Measurements from ENCODE around the gene KRTAP5-9.
"Not testable (repeated sequence)": the region's sequence is repeated elsewhere in the genome, so short reads cannot be mapped to it uniquely, and the experiment has no call there.

KRTAP5-9 gene

GRCh38 chr11:71563406-71563805 is 15.2 kb downstream of the KRTAP5-9 start:
- no peak for FAIRE-seq

- FAIRE-seq: no peak
Observed at GRCh38 chr11:71564430-71564829, 16.2 kb downstream of the KRTAP5-9 start.

GRCh38 chr11:71565263-71565662 is 17.0 kb downstream of the KRTAP5-9 start, which contains the start of gene KRTAP5-10:
Gene KRTAP5-10, plus strand, starts transcription at chr11:71565563. Its CDS starts 25 bp downstream, at chr11:71565588.
- no peak for FAIRE-seq

GRCh38 chr11:71566081-71566620 is 17.9 kb downstream of the KRTAP5-9 start:
- FAIRE-seq: no peak

GRCh38 chr11:71566626-71567599 is 18.7 kb downstream of the KRTAP5-9 start:
- not testable (repeated sequence) for FAIRE-seq

- not testable (repeated sequence) for FAIRE-seq
Observed at GRCh38 chr11:71567633-71568032, 19.4 kb downstream of the KRTAP5-9 start.

- no peak for FAIRE-seq
Observed at GRCh38 chr11:71568704-71569349, 20.6 kb downstream of the KRTAP5-9 start.

- FAIRE-seq: not testable (repeated sequence)
Observed at GRCh38 chr11:71571101-71571850, 23.1 kb downstream of the KRTAP5-9 start.

- no peak for FAIRE-seq
Observed at GRCh38 chr11:71572811-71573210, 24.6 kb downstream of the KRTAP5-9 start.

- no peak for FAIRE-seq
Observed at GRCh38 chr11:71574418-71574817, 26.2 kb downstream of the KRTAP5-9 start.

GRCh38 chr11:71575723-71576424 is 27.7 kb downstream of the KRTAP5-9 start:
- no peak for FAIRE-seq

- not testable (repeated sequence) for FAIRE-seq
Observed at GRCh38 chr11:71576688-71577465, 28.7 kb downstream of the KRTAP5-9 start.

- FAIRE-seq: no peak
Observed at GRCh38 chr11:71577469-71578004, 29.3 kb downstream of the KRTAP5-9 start.

- not testable (repeated sequence) for FAIRE-seq
Observed at GRCh38 chr11:71579513-71579912, 31.3 kb downstream of the KRTAP5-9 start.

- FAIRE-seq: no peak
Observed at GRCh38 chr11:71580057-71581003, 32.1 kb downstream of the KRTAP5-9 start.

GRCh38 chr11:71581826-71582225 is 33.6 kb downstream of the KRTAP5-9 start:
- no peak for FAIRE-seq

- no peak for FAIRE-seq
Observed at GRCh38 chr11:71582309-71582895, 34.2 kb downstream of the KRTAP5-9 start, which contains the start of gene KRTAP5-11. Gene KRTAP5-11, minus strand, starts transcription at chr11:71582875. Its CDS starts 38 bp downstream, at chr11:71582837.

- FAIRE-seq: not testable (repeated sequence)
Observed at GRCh38 chr11:71582969-71583368, 34.7 kb downstream of the KRTAP5-9 start.

- FAIRE-seq: not testable (repeated sequence)
Observed at GRCh38 chr11:71585673-71586072, 37.5 kb downstream of the KRTAP5-9 start.
